ENCODE measurements around the gene GRID1. TPM values are rescaled to one million over a fixed set of nuclear protein-coding genes. Genes with fewer than 3 reads are reported as not detected.

Gene GRID1
- total RNA-seq, 4 donors from 2014 or later: 1.4 to 4.9 (median 2.0) TPM

- DNase-seq (ENCODE audit: low spot score in 2 of 2): no peak
- intact Hi-C loops (cut with DNase I; ENCODE audit: low total_unique reads): no loop called here
Measured at GRCh38 chr10:85600744-85601081, 765.9 kb downstream of the GRID1 start.

GRCh38 chr10:85600026-85600743 lies 766.4 kb downstream of the GRID1 start:
- whole genome bisulfite sequencing, 2 donors: 63 to 75% methylated on average over 5 of the region's 5 CpGs
- H3K4me3 ChIP-seq (ENCODE audit: low read depth, poor library complexity, severe bottlenecking): no peak overlapping the region
- DNase-seq (ENCODE audit: low spot score in 2 of 2): no peak
- no peak for TF ChIP-seq POLR2A (IDR thresholded peaks at IDR 0.05)
- no peak for TF ChIP-seq CTCF (IDR thresholded peaks at IDR 0.05)
- intact Hi-C loops (cut with DNase I; ENCODE audit: low total_unique reads): no loop called here

More at GRCh38 chr10:85600744-85601081, 765.9 kb downstream of the GRID1 start:
- no peak for TF ChIP-seq CTCF (IDR thresholded peaks at IDR 0.05)
- H3K4me3 ChIP-seq (ENCODE audit: low read depth, poor library complexity, severe bottlenecking): no peak overlapping the region
- 81 to 100% methylated on average over 2 of the region's 2 CpGs for WGBS, 2 donors

- no peak for DNase-seq (ENCODE audit: low spot score in 2 of 2)
- TF ChIP-seq CTCF (IDR thresholded peaks at IDR 0.05): no peak
- TF ChIP-seq POLR2A (IDR thresholded peaks at IDR 0.05): no peak
- intact Hi-C loops (cut with DNase I; ENCODE audit: low total_unique reads): no loop called here
- H3K4me3 ChIP-seq (ENCODE audit: low read depth, poor library complexity, severe bottlenecking): no peak overlapping the region
- 83 to 91% methylated on average over 2 of the region's 2 CpGs for WGBS, 2 donors
Measured at GRCh38 chr10:85599081-85599480, 767.5 kb downstream of the GRID1 start.

- H3K4me3 ChIP-seq (ENCODE audit: low read depth, poor library complexity, severe bottlenecking): no peak overlapping the region
- no peak for TF ChIP-seq CTCF (IDR thresholded peaks at IDR 0.05)
- no peak for TF ChIP-seq POLR2A (IDR thresholded peaks at IDR 0.05)
- no peak for DNase-seq (ENCODE audit: low spot score in 2 of 2)
- intact Hi-C loops (cut with DNase I; ENCODE audit: low total_unique reads): no loop called here
- 82 to 84% methylated on average over 6 of the region's 6 CpGs for WGBS, 2 donors
Measured at GRCh38 chr10:85598646-85599045, 767.9 kb downstream of the GRID1 start.

GRCh38 chr10:85597006-85597405 lies 769.6 kb downstream of the GRID1 start:
- DNase-seq (ENCODE audit: low spot score in 2 of 2): no peak
- TF ChIP-seq POLR2A (IDR thresholded peaks at IDR 0.05) (no peak), CTCF (IDR thresholded peaks at IDR 0.05) (no peak)
- H3K4me3 ChIP-seq (ENCODE audit: low read depth, poor library complexity, severe bottlenecking): no peak overlapping the region
- 75 to 90% methylated on average over 5 of the region's 5 CpGs for WGBS, 2 donors
- intact Hi-C loops (cut with DNase I; ENCODE audit: low total_unique reads): no loop called here

GRCh38 chr10:85596389-85596788 lies 770.2 kb downstream of the GRID1 start:
- intact Hi-C loops (cut with DNase I; ENCODE audit: low total_unique reads): no loop called here
- DNase-seq (ENCODE audit: low spot score in 2 of 2): no peak
- WGBS, 2 donors: 66 to 83% methylated on average over 2 of the region's 2 CpGs
- H3K4me3 ChIP-seq (ENCODE audit: low read depth, poor library complexity, severe bottlenecking): no peak overlapping the region
- TF ChIP-seq CTCF (IDR thresholded peaks at IDR 0.05) (no peak), POLR2A (IDR thresholded peaks at IDR 0.05) (no peak)

Measured in lower leg skin (tissue), 4 donors.